GM03348 (cell line): ENCODE data around the gene ZNF668.
A peak's percentile ranks its signal among the peaks of the same experiment; 100 is the strongest.
"Not testable (repeated sequence)": the region's sequence is repeated elsewhere in the genome, so short reads cannot be mapped to it uniquely, and the experiment has no call there.

Experiments used
- DNase-seq: peaks from one replicate; pipeline ENCODE4 v3.0.0; 2012; ENCODE audit warnings: low spot score

ZNF668 gene

GRCh38 chr16:31100876-31101641, 27.0 kb upstream of the ZNF668 start:
- not testable (repeated sequence) for DNase-seq

DNA sequence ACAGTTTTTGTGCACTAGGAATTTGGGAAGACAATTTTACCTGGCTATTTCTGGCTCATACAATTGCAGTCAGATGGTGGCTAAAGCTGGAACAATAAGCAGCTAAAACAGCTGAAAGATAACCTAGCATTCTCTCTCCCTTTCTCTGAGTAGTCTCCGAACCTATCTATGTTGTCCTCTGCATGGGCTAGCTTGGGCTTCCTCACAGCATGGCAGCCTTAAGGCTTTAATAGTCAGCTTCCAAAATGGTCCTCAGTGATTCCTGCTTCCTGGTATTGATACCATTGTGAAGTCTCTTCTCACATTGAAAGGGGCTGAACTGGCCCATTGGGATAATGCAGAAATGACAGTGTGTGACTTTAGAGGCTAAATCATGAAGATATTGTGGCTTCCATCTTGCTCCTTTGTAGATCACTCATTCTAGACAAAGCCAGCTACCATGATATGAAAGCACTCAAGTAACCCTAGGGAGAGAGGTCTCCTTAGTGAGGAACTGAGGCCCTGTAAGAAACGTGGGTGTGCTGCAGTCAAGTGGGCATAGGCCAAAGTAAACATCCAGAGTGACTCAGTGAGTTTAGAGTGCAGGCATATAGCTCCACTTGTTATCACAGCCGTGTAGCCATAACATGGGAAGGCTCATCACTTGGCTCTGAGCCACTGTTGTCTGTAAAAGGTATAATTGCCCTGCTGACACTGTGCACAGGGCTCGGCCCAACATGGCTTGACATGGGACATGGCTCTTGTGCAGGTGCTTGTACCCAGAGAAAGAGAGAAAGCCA, 26.0 kb upstream of the ZNF668 start:
- no peak for DNase-seq

DNA sequence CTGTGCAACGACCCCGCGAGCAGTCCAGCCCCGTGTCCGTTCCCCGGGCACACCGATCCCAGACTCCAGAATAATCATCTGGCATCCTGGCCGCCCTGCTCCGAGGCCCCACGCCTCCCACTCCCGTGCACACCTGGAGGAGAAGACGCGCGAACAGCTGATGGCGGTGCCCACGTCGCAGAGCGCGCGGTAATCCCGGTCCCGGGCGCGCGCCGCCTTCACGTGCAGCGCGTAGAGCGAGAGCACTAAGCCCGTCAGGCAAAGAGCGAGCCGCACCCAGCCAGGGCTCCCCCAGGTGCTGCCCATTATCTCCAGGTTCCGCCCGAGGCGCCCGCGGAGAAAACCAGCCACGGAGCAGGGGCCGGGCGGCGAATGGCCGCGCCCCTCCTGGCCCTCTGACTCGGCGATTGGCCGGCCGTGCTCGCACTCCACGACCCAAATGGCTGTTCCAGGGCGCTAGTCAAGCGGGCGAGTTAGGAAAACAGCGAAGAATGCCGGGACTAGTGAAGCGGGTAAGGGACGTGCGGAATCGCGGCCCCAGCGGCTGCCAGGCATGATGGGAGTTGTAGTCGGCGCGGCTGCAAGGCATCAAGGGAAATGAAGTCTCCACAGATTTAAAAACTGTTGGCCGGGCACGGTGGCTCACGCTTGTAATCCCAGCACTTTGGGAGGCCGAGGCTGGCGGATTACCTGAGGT, 20.5 kb upstream of the ZNF668 start, which contains the start of gene VKORC1:
TSS of gene VKORC1 (minus strand) at position 374 of the 697 bp plus-strand sequence. CDS start at position 306, 68 bp downstream.
- DNase-seq: peak; percentile 97

DNA sequence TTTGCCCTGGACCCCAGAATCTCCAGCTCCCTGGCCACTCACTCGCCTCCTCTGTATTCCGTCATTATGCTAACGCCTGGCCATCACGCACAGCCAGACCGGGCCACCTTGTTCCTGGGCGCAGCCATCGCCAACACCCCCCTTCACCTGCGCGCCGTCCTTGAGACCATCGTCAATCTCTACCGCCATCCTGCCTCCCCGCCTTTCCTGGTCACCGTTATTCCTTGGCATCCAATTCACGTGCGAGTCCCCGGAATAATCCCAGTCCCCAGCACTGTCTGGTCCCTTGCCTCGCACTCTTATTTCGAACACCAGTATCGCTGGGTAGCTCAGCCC, 20.0 kb upstream of the ZNF668 start:
- no peak for DNase-seq

DNA sequence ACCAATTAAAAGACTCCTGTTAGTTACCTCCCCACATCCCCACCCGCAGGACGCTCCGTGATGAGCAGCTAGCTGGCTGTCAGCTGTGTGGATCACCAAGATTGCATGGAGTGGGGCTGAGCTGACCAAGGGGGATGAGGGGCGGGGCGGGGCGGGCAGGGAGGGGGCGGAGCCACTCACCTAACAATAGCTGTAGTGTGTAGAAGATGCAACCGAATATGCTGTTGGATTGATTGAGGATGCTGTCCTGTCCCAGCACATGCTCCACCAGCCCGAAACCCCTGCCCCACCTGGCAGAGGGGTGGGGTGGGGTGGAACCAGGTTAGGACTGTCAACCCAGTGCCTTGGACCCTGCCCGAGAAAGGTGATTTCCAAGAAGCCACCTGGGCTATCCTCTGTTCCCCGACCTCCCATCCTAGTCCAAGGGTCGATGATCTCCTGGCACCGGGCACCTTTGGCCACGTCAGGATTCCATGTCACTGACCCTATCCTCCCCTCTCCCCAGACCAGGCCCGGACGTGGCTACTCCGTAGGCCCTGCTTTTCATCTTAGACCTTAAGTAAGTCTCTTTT, 19.2 kb upstream of the ZNF668 start:
- DNase-seq: peak; percentile 59

DNA sequence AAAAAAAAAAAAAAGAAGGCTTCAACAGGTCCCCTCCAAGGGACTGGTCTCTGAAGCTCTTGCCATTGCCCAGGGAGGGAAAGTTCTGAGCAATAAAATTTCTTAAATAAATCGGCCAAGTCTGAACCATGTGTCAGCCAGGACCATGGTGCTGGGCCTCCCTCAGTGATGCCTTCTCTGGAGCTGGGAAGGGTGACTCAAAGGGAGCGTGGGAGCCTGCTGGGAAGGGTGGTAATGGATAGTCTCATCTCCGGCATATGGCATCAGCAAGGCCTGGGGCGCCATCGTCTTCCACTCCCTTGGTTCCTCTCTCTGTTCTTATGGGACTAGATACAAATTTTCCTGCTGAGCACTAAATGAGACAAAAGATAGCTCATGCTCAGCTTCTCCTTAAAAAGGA, 18.3 kb upstream of the ZNF668 start:
- DNase-seq: peak; percentile 33

DNA sequence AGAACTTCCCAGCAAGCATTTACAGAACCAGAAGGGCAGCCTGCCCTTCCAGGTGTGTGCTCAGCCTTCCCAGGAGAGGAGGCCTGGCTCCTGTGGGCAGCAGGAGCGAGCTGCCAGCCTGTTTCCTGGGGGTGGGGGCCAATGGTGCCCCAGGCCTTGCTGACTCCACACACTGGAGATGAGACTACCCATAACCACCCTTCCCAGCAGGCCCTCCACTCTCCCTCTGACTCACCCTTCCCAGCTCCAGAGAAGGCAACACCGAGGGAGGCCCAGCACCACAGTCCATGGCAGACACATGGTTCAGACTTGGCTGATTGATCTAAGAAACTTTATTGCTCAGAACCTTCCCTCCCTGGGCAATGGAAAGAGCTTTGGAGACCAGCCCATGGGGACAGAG, 16.5 kb upstream of the ZNF668 start:
- peak; percentile 34 for DNase-seq

DNA sequence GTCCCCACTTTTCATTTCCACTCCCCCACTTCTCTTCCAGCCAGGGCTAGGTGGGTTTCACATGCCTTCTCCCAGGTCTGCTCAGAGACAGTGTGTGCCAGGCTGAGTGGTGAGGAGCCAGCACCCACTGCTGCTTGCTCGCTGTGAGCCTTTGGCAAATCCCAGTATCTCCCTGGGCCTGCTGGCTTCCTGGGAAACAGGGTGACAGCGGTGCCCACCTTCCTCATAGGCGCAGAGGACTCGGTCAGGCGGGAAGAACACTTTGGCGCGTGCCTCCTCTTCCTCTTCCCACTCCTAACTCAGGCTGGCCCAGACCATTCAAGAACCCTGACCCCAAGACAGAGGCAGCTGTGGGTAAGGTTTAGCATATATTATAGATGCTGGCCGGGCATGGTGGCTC, 15.2 kb upstream of the ZNF668 start:
- no peak for DNase-seq

DNA sequence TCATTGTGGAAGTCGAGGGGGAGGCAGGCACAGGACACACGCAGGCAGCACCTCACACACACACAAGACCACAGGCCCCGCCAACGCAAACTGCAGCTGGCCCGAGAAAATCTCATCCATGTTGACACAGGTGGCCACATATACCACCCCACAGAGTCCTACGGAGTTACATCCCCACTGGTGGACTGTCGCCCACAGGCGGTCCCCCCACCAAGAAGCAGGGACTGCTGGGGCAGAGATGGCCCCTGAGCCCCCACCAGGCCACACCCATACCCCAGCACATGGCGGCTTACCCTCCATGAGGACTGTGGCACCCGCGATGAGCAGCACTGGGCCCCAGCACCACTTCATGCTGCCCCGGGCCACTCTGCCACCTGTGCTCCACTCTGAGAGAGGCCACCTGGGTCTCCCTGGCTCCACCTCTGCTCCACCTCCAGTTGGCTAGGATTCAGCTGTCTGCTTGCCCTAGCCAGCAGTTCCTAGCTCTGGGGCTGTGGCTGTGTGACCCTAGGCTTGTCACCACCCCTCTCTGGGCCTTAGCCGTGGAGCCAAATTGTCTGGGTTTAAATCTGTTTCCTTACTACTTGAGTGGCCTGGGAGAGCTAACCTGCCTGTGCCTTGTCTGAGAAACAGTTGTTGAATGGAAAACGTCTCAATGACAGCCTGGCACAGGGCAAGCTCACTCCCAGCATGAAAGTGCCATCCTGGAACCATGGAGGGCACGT, 14.6 kb upstream of the ZNF668 start, which contains the start of gene PRSS53:
TSS of gene PRSS53 (minus strand) at position 485 of the 725 bp plus-strand sequence. CDS start at position 351, 134 bp downstream.
- no peak for DNase-seq

DNA sequence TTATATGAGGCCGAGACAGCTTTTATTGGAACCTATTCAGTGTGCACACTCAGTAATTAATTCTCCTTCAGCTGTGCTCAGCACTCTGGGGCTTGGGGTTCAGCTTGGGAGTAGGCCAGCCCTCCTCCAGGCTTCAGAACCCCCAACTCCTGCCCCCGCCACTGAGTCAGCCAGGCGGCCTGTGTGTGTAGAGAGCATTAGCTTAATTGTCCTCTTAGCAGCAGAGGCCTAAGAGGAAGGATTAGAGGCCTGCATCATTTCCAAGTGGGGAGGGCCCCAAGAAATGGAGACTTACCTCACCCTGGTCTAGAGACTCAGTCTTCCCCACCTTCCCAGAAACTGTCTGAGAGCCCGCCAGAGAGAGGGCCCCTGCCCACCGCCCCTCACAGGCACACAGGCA, 13.9 kb upstream of the ZNF668 start:
- DNase-seq: no peak

DNA sequence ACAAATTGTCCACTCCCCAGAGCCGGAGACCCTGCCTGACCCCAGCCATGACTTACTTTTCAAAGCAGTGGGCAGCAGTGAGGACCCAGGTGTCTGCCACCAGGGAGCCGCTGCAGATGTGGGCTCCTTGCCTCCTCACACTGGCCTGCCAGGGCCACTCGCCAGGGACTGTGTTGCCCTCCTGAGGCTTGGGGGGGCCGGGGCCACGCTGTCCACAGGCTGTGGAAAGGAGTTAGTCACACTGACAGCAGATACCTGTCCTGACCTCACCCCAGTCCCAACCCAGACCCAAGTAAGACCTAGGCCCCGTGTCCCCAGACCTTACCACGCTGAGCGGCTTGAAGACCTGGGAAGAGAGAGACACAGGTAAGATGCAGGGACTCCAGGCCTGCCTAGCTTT, 13.4 kb upstream of the ZNF668 start:
- no peak for DNase-seq

DNA sequence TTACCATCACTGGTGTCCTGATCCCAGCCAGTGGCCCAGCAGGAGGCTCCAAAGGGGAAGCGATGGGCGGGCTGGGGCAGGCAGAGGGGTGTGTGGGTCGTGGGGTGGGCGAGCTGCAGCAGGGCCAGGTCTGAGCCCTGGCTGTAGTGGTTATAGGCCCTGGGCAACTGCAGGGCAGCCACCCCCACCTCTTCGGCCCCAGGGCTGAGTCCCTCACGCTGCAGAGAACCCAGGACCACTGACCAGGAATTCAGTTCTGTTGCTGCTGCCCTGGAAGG, 12.5 kb upstream of the ZNF668 start:
- DNase-seq: no peak

- DNase-seq: no peak
Observed at GRCh38 chr16:31085873-31086628, 12.0 kb upstream of the ZNF668 start.

- DNase-seq: no peak
Observed at GRCh38 chr16:31085411-31085810, 11.4 kb upstream of the ZNF668 start.

GRCh38 chr16:31084584-31085302, 10.7 kb upstream of the ZNF668 start:
- no peak for DNase-seq

- DNase-seq: no peak
Observed at GRCh38 chr16:31083981-31084380, 9.9 kb upstream of the ZNF668 start.

DNA sequence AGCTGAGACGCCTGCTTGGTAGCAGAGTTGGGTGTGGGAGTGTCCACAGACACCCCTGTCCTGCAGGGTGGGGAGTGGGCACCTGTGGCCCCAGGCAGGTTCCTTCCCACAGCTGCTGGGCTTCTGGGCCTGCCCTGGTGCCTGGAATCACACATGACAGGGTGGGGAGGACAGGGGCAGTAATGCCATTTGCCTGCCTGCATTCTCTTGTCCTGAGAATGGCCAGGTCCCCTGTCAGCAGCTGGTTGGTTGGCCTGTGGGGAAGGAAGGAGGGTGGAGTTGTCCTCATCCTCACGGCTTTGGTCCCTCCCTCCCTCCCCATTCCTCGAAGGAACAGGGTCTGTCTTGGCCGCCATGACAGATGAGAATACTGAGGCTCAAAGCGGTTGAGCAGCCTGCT, 9.5 kb upstream of the ZNF668 start:
- no peak for DNase-seq

DNA sequence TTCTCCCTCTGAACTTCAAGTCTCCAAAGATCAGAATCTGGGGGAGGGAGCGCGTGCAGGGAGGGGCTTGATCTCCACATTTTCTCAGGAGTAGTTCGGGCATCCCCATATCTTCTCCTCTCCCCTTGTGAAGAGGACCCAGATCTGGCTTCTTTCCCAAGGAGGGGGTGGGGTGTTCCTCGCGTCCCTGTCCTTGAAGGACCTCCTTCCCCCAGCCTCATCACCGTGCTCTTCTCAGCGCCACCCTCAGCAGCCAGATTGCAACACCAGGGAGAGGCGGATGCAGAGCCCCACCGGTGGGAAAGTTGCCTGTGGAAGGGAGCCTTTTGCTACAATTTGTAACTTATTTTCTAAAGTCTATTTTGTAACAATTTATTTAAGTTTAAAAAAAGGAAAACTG, 9.0 kb upstream of the ZNF668 start:
- no peak for DNase-seq

GRCh38 chr16:31082368-31083045, 8.5 kb upstream of the ZNF668 start:
- no peak for DNase-seq
